NCI-H1092 treated with DMSO at 0.1 percent for 48 hours (cell line): ENCODE data around the gene POLD3.
"Not testable (repeated sequence)": the region's sequence is repeated elsewhere in the genome, so short reads cannot be mapped to it uniquely, and the experiment has no call there.

Source experiments
- DNase-seq: peaks from one replicate; lab custom pipeline; 2025; lab: John Stamatoyannopoulos, UW

Gene POLD3

GRCh38 chr11:74581954-74582547, 10.3 kb upstream of the POLD3 start:
- no peak for DNase-seq

- no peak for DNase-seq
These were observed 9.3 kb upstream of the POLD3 start for GRCh38 chr11:74583024-74583624.

GRCh38 chr11:74590492-74590891, 1.9 kb upstream of the POLD3 start:
- not testable (repeated sequence) for DNase-seq

DNA sequence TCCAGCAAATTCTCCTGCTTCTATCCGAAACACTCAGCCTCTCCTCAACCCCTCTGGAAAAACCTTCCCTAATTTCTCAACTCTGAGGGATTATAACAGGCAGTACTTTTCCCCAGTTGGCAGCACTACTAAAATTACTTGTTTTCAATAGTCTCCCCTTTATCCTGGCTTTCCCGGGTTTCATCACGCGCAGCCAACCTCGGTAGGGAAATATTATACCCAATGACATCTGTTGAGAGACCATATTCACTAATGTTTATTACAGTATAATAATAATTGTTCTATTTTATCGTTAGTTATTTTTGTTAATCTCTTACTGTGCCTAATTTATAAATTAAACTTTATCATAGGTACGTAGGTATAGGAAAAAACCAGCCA, 330 bp upstream of the POLD3 start:
- no peak for DNase-seq

DNA sequence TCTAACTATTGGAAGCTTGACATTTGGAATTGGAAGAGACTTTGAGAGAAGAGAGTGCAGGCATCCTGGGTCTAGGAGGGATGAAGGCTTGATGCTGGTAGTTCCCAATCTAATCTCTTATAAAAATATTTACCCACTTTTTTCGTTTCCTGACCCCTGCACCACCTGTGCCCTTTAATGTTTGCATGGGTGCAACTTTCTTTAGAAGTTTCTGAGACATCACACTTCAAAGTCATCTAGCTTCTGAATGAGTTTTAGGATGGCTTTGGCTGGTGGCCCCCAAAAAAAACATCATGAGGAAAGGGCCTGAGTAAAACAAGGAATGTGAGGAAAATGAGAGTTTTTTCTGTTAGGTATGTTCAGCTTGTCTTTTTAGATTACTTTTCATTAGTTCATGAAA, 1.1 kb downstream of the POLD3 start:
- no peak for DNase-seq

DNA sequence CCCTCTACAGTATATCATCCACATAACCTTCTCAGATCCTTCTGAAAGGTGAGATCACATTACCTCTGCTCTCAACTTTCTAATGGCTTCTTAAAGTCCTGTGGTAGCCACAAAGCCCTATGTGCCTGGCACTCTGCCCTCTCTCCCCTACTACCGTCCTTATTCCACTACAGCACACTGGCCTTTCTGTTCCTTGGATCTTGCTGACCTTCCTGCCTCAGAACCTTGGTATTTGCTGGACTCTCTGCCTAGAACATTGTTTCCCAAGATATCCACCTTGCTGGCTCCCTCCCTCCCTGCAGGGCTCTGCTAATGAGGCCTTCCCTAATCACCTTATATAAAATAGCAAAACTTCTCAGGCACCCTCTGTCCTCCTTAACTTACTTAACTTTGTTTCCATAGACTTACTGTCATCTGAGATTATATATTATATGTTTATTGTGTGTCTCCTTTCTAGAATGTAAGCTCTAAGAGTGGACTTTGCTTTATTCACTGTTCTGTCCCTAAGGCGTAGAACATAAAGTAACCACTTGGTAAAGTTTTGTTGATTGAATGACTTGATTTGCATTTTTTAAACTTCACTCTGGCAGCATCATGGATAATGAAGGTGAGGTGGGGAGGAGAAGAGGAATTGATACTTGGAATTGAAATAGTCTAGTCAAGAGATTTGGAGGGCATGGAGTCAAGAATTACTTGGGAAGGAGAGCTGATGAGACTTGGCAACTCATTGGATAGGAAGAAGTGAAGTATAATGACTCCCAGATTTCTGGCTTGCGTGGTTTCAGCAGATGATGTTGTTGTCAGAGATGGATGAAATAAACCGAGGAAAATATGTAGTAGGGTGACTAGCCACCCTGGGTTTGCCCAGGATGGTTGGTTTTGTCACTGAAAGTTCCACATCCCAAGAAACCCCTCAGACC, 10.5 kb downstream of the POLD3 start:
- no peak for DNase-seq

DNA sequence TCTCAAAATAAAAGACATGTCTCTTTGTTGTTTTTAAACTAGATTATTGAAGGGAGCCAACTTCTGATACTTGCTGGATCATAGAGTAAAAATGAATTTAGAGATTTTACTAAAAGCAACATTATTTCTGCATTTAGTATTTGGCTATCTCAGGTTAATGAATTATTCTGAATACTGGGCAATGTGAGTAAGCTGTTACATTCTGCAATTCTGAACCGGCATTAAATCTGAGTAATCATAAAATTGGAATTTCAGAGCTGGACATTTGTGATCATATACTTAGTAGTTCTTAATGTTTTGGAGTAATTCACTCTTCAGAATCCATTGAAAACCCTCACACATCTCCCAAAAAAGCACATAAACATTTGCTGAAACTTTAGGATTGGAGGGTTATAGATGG, 11.5 kb downstream of the POLD3 start:
- no peak for DNase-seq

DNA sequence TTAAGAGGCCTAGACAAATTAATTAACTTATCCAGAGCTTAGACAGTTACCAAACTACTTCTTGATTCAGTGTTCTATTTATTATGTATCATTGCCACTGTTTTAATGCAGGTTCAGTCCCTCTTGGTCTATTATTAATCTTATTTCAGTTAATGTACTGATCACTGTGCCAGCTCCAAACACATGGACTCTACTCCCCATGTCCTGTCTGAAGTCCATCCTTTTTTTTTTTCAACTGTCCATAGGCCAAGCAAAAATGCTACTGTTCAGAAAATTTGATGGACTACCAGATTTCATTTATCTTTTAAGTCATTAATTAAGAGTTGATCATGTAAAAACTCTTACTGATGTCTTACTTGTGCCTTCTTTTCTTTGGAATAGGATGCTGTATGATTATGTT, 11.9 kb downstream of the POLD3 start:
- no peak for DNase-seq

- no peak for DNase-seq
These were observed 13.0 kb downstream of the POLD3 start for GRCh38 chr11:74605403-74605802.

DNA sequence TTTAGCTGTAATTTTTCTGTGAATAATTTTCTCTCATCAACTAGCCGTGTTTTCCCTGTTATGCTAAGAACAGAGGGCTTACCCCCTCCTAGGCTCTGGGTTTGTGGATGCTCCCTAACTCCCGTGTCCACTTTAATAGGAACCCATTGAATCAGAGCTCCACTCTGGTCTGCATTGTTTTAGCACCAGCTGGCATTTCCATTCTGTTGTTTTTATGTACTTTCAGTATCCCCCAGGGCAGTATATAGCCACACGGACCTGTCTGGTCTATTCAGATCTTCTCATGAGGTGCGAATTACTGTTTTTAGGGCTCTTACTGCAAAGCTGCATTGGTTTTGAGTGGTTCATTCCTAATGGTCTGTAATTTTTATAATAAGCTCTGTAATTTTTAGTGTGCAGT, 16.0 kb downstream of the POLD3 start:
- DNase-seq = no peak

GRCh38 chr11:74611369-74611861, 19.0 kb downstream of the POLD3 start:
- peak; percentile 23 for DNase-seq

DNA sequence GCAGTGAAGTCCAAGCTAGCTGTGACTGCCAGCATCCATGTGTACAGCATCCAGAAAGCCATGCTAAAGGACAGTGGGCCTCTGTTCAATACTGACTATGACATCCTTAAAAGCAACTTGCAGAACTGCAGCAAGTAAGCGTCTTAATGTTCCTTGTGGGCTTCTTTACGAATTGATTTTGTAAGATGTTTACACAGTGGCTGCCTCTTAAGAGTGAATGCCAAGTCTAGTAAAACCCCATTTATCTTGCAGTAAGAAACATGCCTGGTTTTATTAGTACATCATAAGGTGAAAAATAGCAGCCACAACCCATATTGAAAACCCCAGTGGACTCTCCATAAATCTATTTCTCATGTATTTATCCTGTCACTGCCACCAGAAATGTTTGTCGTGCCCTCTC, 20.5 kb downstream of the POLD3 start:
- no peak for DNase-seq

- no peak for DNase-seq
These were observed 22.9 kb downstream of the POLD3 start for GRCh38 chr11:74615311-74615710.

DNA sequence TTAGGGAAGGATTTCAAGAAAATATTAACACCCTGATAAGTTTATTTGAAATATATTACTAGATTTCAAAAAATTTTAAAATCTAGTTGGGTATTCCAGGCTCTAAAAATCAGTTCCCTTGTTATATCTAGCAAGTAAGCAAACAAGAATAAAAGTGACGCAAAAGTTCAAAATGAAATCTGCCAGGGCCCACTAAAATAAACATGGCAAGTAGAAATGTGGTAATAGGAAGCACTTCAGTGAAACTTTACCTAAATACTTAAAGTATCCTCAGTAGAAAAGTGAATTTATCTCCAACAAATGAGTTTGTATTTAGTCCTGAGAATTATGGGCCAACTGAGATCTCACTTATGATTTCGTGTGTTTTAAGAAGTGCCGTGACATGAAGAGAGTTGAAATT, 23.6 kb downstream of the POLD3 start:
- no peak for DNase-seq

DNA sequence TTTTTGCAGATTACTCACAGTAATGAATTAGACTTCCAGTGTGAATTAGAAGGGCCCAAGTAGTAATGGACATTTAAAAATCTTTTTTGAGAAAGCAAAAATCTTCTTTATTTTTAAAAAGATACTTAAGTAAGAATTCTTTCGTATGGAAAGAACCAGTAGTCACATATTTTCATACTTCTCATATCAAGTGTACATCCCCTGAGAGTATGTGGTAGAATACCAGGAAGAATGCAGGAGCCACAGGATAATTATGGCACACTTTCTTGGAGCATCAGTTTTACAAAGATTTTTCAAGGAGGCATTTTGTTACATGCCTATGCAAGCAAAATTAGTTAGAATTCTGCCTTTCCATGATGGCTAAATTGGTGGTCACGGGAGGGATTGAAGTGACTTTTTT, 28.1 kb downstream of the POLD3 start:
- DNase-seq = no peak

GRCh38 chr11:74626130-74626529, 33.7 kb downstream of the POLD3 start:
- DNase-seq = no peak

- no peak for DNase-seq
These were observed 34.2 kb downstream of the POLD3 start for GRCh38 chr11:74626604-74627003.

- DNase-seq = no peak
These were observed 35.0 kb downstream of the POLD3 start for GRCh38 chr11:74627381-74627780.

GRCh38 chr11:74630043-74630442, 37.7 kb downstream of the POLD3 start:
- no peak for DNase-seq

- DNase-seq = no peak
These were observed 41.3 kb downstream of the POLD3 start for GRCh38 chr11:74633406-74634393.

GRCh38 chr11:74634537-74634936, 42.2 kb downstream of the POLD3 start:
- no peak for DNase-seq
